Liver (tissue), 10 donors: ENCODE results near the gene SCAF8. TPM values are rescaled to one million over a fixed set of nuclear protein-coding genes. Genes with fewer than 3 reads are reported as not detected.

ENCODE experiments used
- DNase-seq: peaks from one replicate; pipeline ENCODE4 v3.0.0-alpha.2; 2017; ENCODE audit warnings: low spot score
- H3K27ac ChIP-seq, 2 donors: one replicate each; pipeline ENCODE4 v1.7.0; 2013; ENCODE audit warnings: inconsistent platforms in 2 of 2, low read length in 2 of 2, control low read depth in 1 of 2, low read depth in 1 of 2, mild to moderate bottlenecking in 1 of 2
- H3K27me3 ChIP-seq, 4 donors: one replicate each; pipeline versions ENCODE4 v1.6.1 to v1.7.0; 2013; ENCODE audit warnings: low read length in 3 of 4, inconsistent platforms in 1 of 4, mild to moderate bottlenecking in 1 of 4, moderate library complexity in 1 of 4; ENCODE audit not compliant: control insufficient read depth in 4 of 4, insufficient read depth in 4 of 4
- H3K36me3 ChIP-seq, 4 donors: one replicate each; pipeline versions ENCODE4 v1.6.1 to v1.7.0; 2013; ENCODE audit warnings: low read length in 3 of 4, mild to moderate bottlenecking in 3 of 4, low read depth in 1 of 4, moderate library complexity in 1 of 4; ENCODE audit not compliant: control insufficient read depth in 4 of 4, insufficient read depth in 3 of 4
- H3K4me1 ChIP-seq, 4 donors: one replicate each; pipeline versions ENCODE4 v1.6.1 to v1.7.0; 2013; ENCODE audit warnings: low read length in 3 of 4, mild to moderate bottlenecking in 3 of 4, moderate library complexity in 1 of 4; ENCODE audit not compliant: control insufficient read depth in 4 of 4, insufficient read depth in 4 of 4
- H3K4me3 ChIP-seq, 3 donors: one replicate each; pipeline versions ENCODE4 v1.6.1 to v1.7.0; 2013; ENCODE audit warnings: low read length in 3 of 3, control low read depth in 1 of 3, low read depth in 1 of 3, mild to moderate bottlenecking in 1 of 3
- H3K9ac ChIP-seq, 2 donors: one replicate each; pipeline ENCODE4 v1.7.0; 2013; ENCODE audit warnings: low read length in 2 of 2, mild to moderate bottlenecking in 2 of 2, moderate library complexity in 2 of 2, control low read depth in 1 of 2, low read depth in 1 of 2
- H3K9me3 ChIP-seq, 4 donors: one replicate each; pipeline versions ENCODE4 v1.6.1 to v1.7.0; 2013; ENCODE audit warnings: low read length in 3 of 4; ENCODE audit not compliant: control insufficient read depth in 4 of 4
- ATF3 ChIP-seq: IDR thresholded peaks from 2 replicates; pipeline ENCODE4 v1.6.1; 2016; ENCODE audit warnings: antibody characterized with exemption
- FOXA1 ChIP-seq: IDR thresholded peaks from 2 replicates; pipeline ENCODE4 v1.6.1; 2016; ENCODE audit warnings: antibody characterized with exemption
- FOXA2 ChIP-seq: IDR thresholded peaks from 2 replicates; pipeline ENCODE4 v1.6.1; 2016; ENCODE audit warnings: antibody characterized with exemption
- HNF4A ChIP-seq, 2 donors: conservative IDR thresholded peaks; 2 replicates each; pipeline ENCODE4 v1.6.1; 2016; ENCODE audit warnings: antibody characterized with exemption in 2 of 2, mild to moderate bottlenecking in 2 of 2
- HNF4G ChIP-seq: IDR thresholded peaks from 2 replicates; pipeline ENCODE4 v1.6.1; 2016; ENCODE audit warnings: antibody characterized with exemption
- MAX ChIP-seq: IDR thresholded peaks from 2 replicates; pipeline ENCODE4 v1.6.1; 2016; ENCODE audit warnings: antibody characterized with exemption
- NR2F2 ChIP-seq: IDR thresholded peaks from 2 replicates; pipeline ENCODE4 v1.6.1; 2016; ENCODE audit warnings: antibody characterized with exemption
- RAD21 ChIP-seq, 2 donors: IDR thresholded peaks; 2 replicates each; pipeline ENCODE4 v1.6.1; 2016; ENCODE audit warnings: antibody characterized with exemption in 2 of 2, mild to moderate bottlenecking in 2 of 2
- SP1 ChIP-seq: IDR thresholded peaks from 2 replicates; pipeline ENCODE4 v1.6.1; 2018; ENCODE audit warnings: antibody characterized with exemption, mild to moderate bottlenecking
- YY1 ChIP-seq: IDR thresholded peaks from 2 replicates; pipeline ENCODE4 v1.6.1; 2016; ENCODE audit warnings: antibody characterized with exemption, mild to moderate bottlenecking
- WGBS: extraction: QIAGEN DNeasy Blood & Tissue Kit; methylation state at CpG from one replicate; pipeline ENCODE4 v1.1.7; 2013; 5-methylcytosine and 5-hydroxymethylcytosine counted together
- polyA plus RNA-seq, 2 donors: library from polyadenylated mRNA; stranded (reverse) in 1 of 2; unstranded in 1 of 2; fragments of 200-250 nt in 1 of 2; fragments of >200 nt in 1 of 2; fragmentation: Nextera tagmentation in 1 of 2; extraction: Ambion mirVana in 1 of 2; gene quantifications; one replicate each; pipeline versions ENCODE4 v1.2.1 to v1.2.3, GENCODE V29; 2013 to 2015
- small RNA-seq: library from RNA; depleted of rRNA; stranded (forward); fragments of <200 nt; gene quantifications from one replicate; pipeline ENCODE3, GENCODE V24; 2014
- total RNA-seq, 2 donors: library from RNA; depleted of rRNA; stranded (reverse); fragments of >200 nt; gene quantifications; one replicate each; pipeline ENCODE4 v1.2.3, GENCODE V29; 2014
- donor health status: healthy.
- donor health status: healthy.
- donor health status: healthy.
- donor health status: healthy.
- donor health status: healthy.

The SCAF8 gene
- total and polyA plus RNA-seq, 4 donors, result 5.9 to 22.3 (median 12.5) TPM

- Histone ChIP-seq H3K4me3 (no peak overlapping the region), H3K4me1 (no peaks in the 10 kb centered on the region), H3K9me3 (no peaks in the 10 kb centered on the region), H3K27ac (no peak overlapping the region), H3K27me3 (no peaks in the 10 kb centered on the region), H3K36me3 (no peaks in the 10 kb centered on the region), H3K9ac (no peak overlapping the region)
- WGBS, result 96% methylated on average over 3 of the region's 3 CpGs
- no peak for TF ChIP-seq HNF4G
- no peak for TF ChIP-seq HNF4A (conservative IDR thresholded peaks at IDR 0.05)
- no peak for TF ChIP-seq SP1
- no peak for TF ChIP-seq FOXA1
- no peak for TF ChIP-seq NR2F2
- TF ChIP-seq YY1, result no peak
- TF ChIP-seq ATF3, result no peak
- TF ChIP-seq FOXA2, result no peak
- TF ChIP-seq MAX, result no peak
- no peak for TF ChIP-seq RAD21 (IDR thresholded peaks at IDR 0.05)
- no peak for DNase-seq
Observed at GRCh38 chr6:154882107-154882506, 148.9 kb downstream of the SCAF8 start.

Small RNA genes within 50 kb of the gene (small RNA-seq; reads per million reads assigned to genes)
- not detected for gene MIR1273C
- not detected for gene RNU6-824P

Other genes starting within 250 kb of the SCAF8 start
- gene CNKSR3, start 222.7 kb upstream of the SCAF8 start, total RNA-seq, result 10 to 100 TPM in 1 of 2 donors, 1 to 10 TPM in 1; 6.4 to 22.7 TPM
- gene CNKSR3, start 222.7 kb upstream of the SCAF8 start, polyA plus RNA-seq, result 10 to 100 TPM; 12.3 to 17.7 TPM